Small intestine (tissue), 16 donors: ENCODE results near the gene OR7C1. TPM values are rescaled to one million over a fixed set of nuclear protein-coding genes. Genes with fewer than 3 reads are reported as not detected.

ENCODE experiments used
- DNase-seq, 2 donors: peaks; one replicate each; pipeline versions ENCODE4 v3.0.0 to v3.0.0-alpha.2; 2013
- FAIRE-seq: peaks from 2 replicates; lab custom pipeline; 2012; peaks lifted over from hg19 to GRCh38; lab: Jason Lieb, UNC
- H3K27ac ChIP-seq, 3 donors: one replicate each; pipeline ENCODE4 v1.5.1; 2013; ENCODE audit warnings: low read length in 2 of 3, mild to moderate bottlenecking in 2 of 3, control low read depth in 1 of 3, inconsistent platforms in 1 of 3, low read depth in 1 of 3, moderate library complexity in 1 of 3
- H3K27me3 ChIP-seq, 3 donors: one replicate each; pipeline ENCODE4 v1.6.1; 2013; ENCODE audit warnings: low read length in 3 of 3, inconsistent platforms in 1 of 3; ENCODE audit not compliant: control insufficient read depth in 3 of 3, insufficient read depth in 3 of 3
- H3K36me3 ChIP-seq, 3 donors: one replicate each; pipeline ENCODE4 v1.6.1; 2013; ENCODE audit warnings: low read length in 3 of 3, inconsistent platforms in 1 of 3, low read depth in 1 of 3, mild to moderate bottlenecking in 1 of 3, moderate library complexity in 1 of 3; ENCODE audit not compliant: control insufficient read depth in 3 of 3, insufficient read depth in 2 of 3
- H3K4me1 ChIP-seq, 3 donors: one replicate each; pipeline ENCODE4 v1.6.1; 2013; ENCODE audit warnings: low read length in 2 of 3, inconsistent platforms in 1 of 3, low read depth in 1 of 3, mild to moderate bottlenecking in 1 of 3, moderate library complexity in 1 of 3; ENCODE audit not compliant: control insufficient read depth in 3 of 3, insufficient read depth in 2 of 3
- H3K4me3 ChIP-seq, 3 donors: one replicate each; pipeline ENCODE4 v1.5.1; 2013; ENCODE audit warnings: low read length in 3 of 3, control low read depth in 1 of 3, inconsistent platforms in 1 of 3, low read depth in 1 of 3, mild to moderate bottlenecking in 1 of 3, moderate library complexity in 1 of 3
- H3K9me3 ChIP-seq, 2 donors: one replicate each; pipeline ENCODE4 v1.6.1; 2013; ENCODE audit warnings: low read depth in 1 of 2, low read length in 1 of 2; ENCODE audit not compliant: control insufficient read depth in 2 of 2, insufficient read depth in 1 of 2
- WGBS, 3 donors: extraction: QIAGEN DNeasy Blood & Tissue Kit; methylation state at CpG; one replicate each; pipeline ENCODE4 v1.1.7; 2013; 5-methylcytosine and 5-hydroxymethylcytosine counted together
- long read RNA-seq, 10 donors: transcript quantifications; one replicate each; lab custom pipeline, GENCODE V29; 2026
- polyA plus RNA-seq, 4 donors: library from polyadenylated mRNA; stranded (reverse) in 3 of 4; unstranded in 1 of 4; fragments of 200-250 nt in 3 of 4; fragments of 120-200 nt in 1 of 4; gene quantifications; one replicate each; pipeline versions ENCODE4 v1.2.1 to v1.2.3, GENCODE V29; 2013
- donor health status: healthy with polysubstance abuse.
- donor health status: control.
- donor health status: control.
- donor health status: Bipolar disorder and iron deficiency.
- donor health status: healthy.

Gene OR7C1
- polyA plus RNA-seq = under 1 TPM in 1 of 4 donors, not detected in 3; 0.04 TPM
- long read RNA-seq, donor 1 = 0 reads
- long read RNA-seq, donor 2 = 0 reads
- long read RNA-seq, donor 3 = 0 reads
- long read RNA-seq, donor 4 = 0 reads
- long read RNA-seq, donor 5 = 0 reads
- long read RNA-seq, donor 6 = 0 reads
- long read RNA-seq, donor 7 = 0 reads
- long read RNA-seq, donor 8 = 0 reads
- long read RNA-seq, donor 9 = 0 reads
- long read RNA-seq, donor 10 = 0 reads

- Histone ChIP-seq H3K27me3 (no peaks in the 10 kb centered on the region), H3K4me3 (no peak within 1 kb of the TSS), H3K27ac (no peak within 1 kb of the TSS), H3K36me3 (no peaks in the 10 kb centered on the region), H3K9me3 (no peaks in the 10 kb centered on the region), H3K4me1 (no peaks in the 10 kb centered on the region)
- 13 to 24% (median 19%) methylated on average over 1 of the region's 1 CpG for WGBS, 3 donors
- no peak for FAIRE-seq
- no peak for DNase-seq
These were observed at the start of gene OR7C1, which contains the start of gene OR7A5 for GRCh38 chr19:14835011-14835410. Gene OR7C1 (minus strand): TSS chr19:14835185. CDS start chr19:14800136, 35,049 bp downstream. Gene OR7A5 (minus strand): TSS chr19:14835185. CDS start chr19:14828241, 6,944 bp downstream.

- H3K4me3 ChIP-seq = no peak overlapping the region
- no peak for FAIRE-seq
These were observed 36.7 kb upstream of the OR7C1 start for GRCh38 chr19:14871619-14872230.

GRCh38 chr19:14868497-14868896, 33.5 kb upstream of the OR7C1 start:
- H3K27ac ChIP-seq = no peak overlapping the region
- peaks cover 0 to 4% (median 0%) of the 10 kb centered on the region in 3 donors for H3K27me3 ChIP-seq
- no peaks in the 10 kb centered on the region for H3K4me1 ChIP-seq
- no peak overlapping the region for H3K4me3 ChIP-seq
- H3K9me3 ChIP-seq = peaks cover 0 to 4% of the 10 kb centered on the region in 2 donors
- no peak for FAIRE-seq
- 76 to 77% (median 77%) methylated on average over 5 of the region's 5 CpGs for WGBS, 3 donors
- DNase-seq = no peak
- H3K36me3 ChIP-seq = no peaks in the 10 kb centered on the region

More at GRCh38 chr19:14871619-14872230, 36.7 kb upstream of the OR7C1 start:
- H3K9me3 ChIP-seq = peaks cover 0 to 4% of the 10 kb centered on the region in 2 donors
- H3K27ac ChIP-seq = no peak overlapping the region
- peak in 1 of 2 donors; percentile 3 for DNase-seq
- no peaks in the 10 kb centered on the region for H3K27me3 ChIP-seq
- H3K4me1 ChIP-seq = no peaks in the 10 kb centered on the region
- H3K36me3 ChIP-seq = no peaks in the 10 kb centered on the region
- 65 to 76% (median 67%) methylated on average over 4 of the region's 4 CpGs for WGBS, 3 donors

GRCh38 chr19:14848822-14849221, 13.8 kb upstream of the OR7C1 start, which contains the start of gene OR7A10:
Gene OR7A10 (minus strand): TSS chr19:14848922. CDS start chr19:14841877, 7,045 bp downstream.
- no peaks in the 10 kb centered on the region for H3K4me1 ChIP-seq
- DNase-seq (no peak), FAIRE-seq (no peak)
- WGBS, 3 donors = 73 to 83% (median 81%) methylated on average over 5 of the region's 5 CpGs
- H3K9me3 ChIP-seq = no peaks in the 10 kb centered on the region
- H3K27me3 ChIP-seq = no peaks in the 10 kb centered on the region
- H3K36me3 ChIP-seq = no peaks in the 10 kb centered on the region
- H3K4me3 ChIP-seq = no peak within 1 kb of the TSS
- H3K27ac ChIP-seq = no peak within 1 kb of the TSS

GRCh38 chr19:14843578-14843977, 8.6 kb upstream of the OR7C1 start:
- DNase-seq (no peak), FAIRE-seq (no peak)
- H3K4me3 ChIP-seq = no peak overlapping the region
- H3K4me1 ChIP-seq = no peaks in the 10 kb centered on the region
- H3K27me3 ChIP-seq = no peaks in the 10 kb centered on the region
- H3K9me3 ChIP-seq = no peaks in the 10 kb centered on the region
- no peak overlapping the region for H3K27ac ChIP-seq
- H3K36me3 ChIP-seq = no peaks in the 10 kb centered on the region
- WGBS, 3 donors = 56 to 70% (median 63%) methylated on average over 6 of the region's 6 CpGs

GRCh38 chr19:14843169-14843568, 8.2 kb upstream of the OR7C1 start:
- H3K4me3 ChIP-seq = no peak overlapping the region
- no peaks in the 10 kb centered on the region for H3K9me3 ChIP-seq
- H3K4me1 ChIP-seq = no peaks in the 10 kb centered on the region
- H3K36me3 ChIP-seq = no peaks in the 10 kb centered on the region
- DNase-seq (no peak), FAIRE-seq (no peak)
- 45 to 51% (median 50%) methylated on average over 2 of the region's 2 CpGs for WGBS, 3 donors
- H3K27ac ChIP-seq = no peak overlapping the region
- H3K27me3 ChIP-seq = no peaks in the 10 kb centered on the region

GRCh38 chr19:14840206-14840605, 5.2 kb upstream of the OR7C1 start:
- 14 to 31% (median 16%) methylated on average over 1 of the region's 1 CpG for WGBS, 3 donors
- Histone ChIP-seq H3K9me3 (no peaks in the 10 kb centered on the region), H3K27ac (no peak overlapping the region), H3K4me1 (no peaks in the 10 kb centered on the region), H3K36me3 (no peaks in the 10 kb centered on the region), H3K4me3 (no peak overlapping the region), H3K27me3 (no peaks in the 10 kb centered on the region)
- DNase-seq = no peak
- no peak for FAIRE-seq

GRCh38 chr19:14837391-14837790, 2.4 kb upstream of the OR7C1 start:
- WGBS, 3 donors = 61 to 72% (median 64%) methylated on average over 4 of the region's 4 CpGs
- Histone ChIP-seq H3K4me3 (no peak overlapping the region), H3K27ac (no peak overlapping the region), H3K27me3 (no peaks in the 10 kb centered on the region), H3K9me3 (no peaks in the 10 kb centered on the region), H3K36me3 (no peaks in the 10 kb centered on the region), H3K4me1 (no peaks in the 10 kb centered on the region)
- DNase-seq (no peak), FAIRE-seq (no peak)
